K562 (cell line): ENCODE results near the gene ITGBL1. TPM values are rescaled to one million over a fixed set of nuclear protein-coding genes. Genes with fewer than 3 reads are reported as not detected.
A peak's percentile ranks its signal among the peaks of the same experiment; 100 is the strongest.

Experiments
- ATAC-seq: fragments of 200-7000 bp; cut with Tn5 transposase; 3 replicates; pipeline ENCODE4 v1.9.1; 2020; ENCODE audit warnings: moderate library complexity
- BruUV-seq: library from RNA; stranded (reverse); fragments of 400-500 nt; replicated peaks from 2 replicates; lab custom pipeline; 2021; lab: Mats Ljungman, UMichigan
- CTCF ChIA-PET: fragments of 300-600 bp; formaldehyde crosslinking; extraction: SDS; loops from one replicate; lab custom pipeline; 2021; ENCODE audit warnings: low intra/inter-chr PET ratio; lab: Yijun Ruan, JAX
- POLR2A ChIA-PET: fragments of 300-600, 350-650 bp; sonication (Branson Sonifier 250); formaldehyde crosslinking; extraction: SDS; loops from one replicate; lab custom pipeline; 2021; ENCODE audit warnings: antibody characterized with exemption, inconsistent platforms; lab: Yijun Ruan, JAX
- DNase-seq, 4 experiments: peaks; one replicate each; pipeline versions ENCODE4 v3.0.0 to v3.0.0-alpha.2; 2011 to 2018; ENCODE audit warnings: low spot score in 3 of 4, mixed read lengths in 3 of 4; ENCODE audit errors: extremely low read depth in 1 of 4
- FAIRE-seq: peaks from 2 replicates; lab custom pipeline; 2011; peaks lifted over from hg19 to GRCh38; lab: Jason Lieb, UNC
- H2AFZ ChIP-seq: 2 replicates; pipeline ENCODE4 v1.6.0; 2011; ENCODE audit warnings: low read depth, low read length, control low read depth, inconsistent platforms
- H3K27ac ChIP-seq: fragments of 200-600 bp; 3 replicates; pipeline ENCODE4 v1.8.0; 2011; ENCODE audit warnings: low read depth, mild to moderate bottlenecking, control low read depth, inconsistent platforms, low read length, moderate library complexity, mixed read lengths; ENCODE audit errors: extremely low read depth
- H3K27me3 ChIP-seq, 2 experiments: fragments of 300-600 bp in 1 of 2; 2 replicates in 1 of 2; 3 replicates in 1 of 2; pipeline versions ENCODE4 v1.6.0 to v1.8.0; 2011; ENCODE audit warnings: inconsistent platforms in 2 of 2, low read length in 2 of 2, mild to moderate bottlenecking in 1 of 2, mixed read lengths in 1 of 2, moderate library complexity in 1 of 2; ENCODE audit not compliant: control insufficient read depth in 2 of 2, insufficient read depth in 2 of 2
- H3K36me3 ChIP-seq: fragments of 300-600 bp; 3 replicates; pipeline ENCODE4 v1.8.0; 2011; ENCODE audit warnings: mild to moderate bottlenecking, low read length, inconsistent platforms; ENCODE audit not compliant: control insufficient read depth, insufficient read depth
- H3K4me1 ChIP-seq, 2 experiments: fragments of 200-600 bp in 1 of 2; replicated peaks in 1 of 2; 2 replicates in 1 of 2; 3 replicates in 1 of 2; pipeline versions ENCODE4 v1.5.1 to v1.8.0; 2011; ENCODE audit warnings: inconsistent platforms in 2 of 2, low read length in 2 of 2, mild to moderate bottlenecking in 1 of 2, mixed read lengths in 1 of 2, moderate library complexity in 1 of 2; ENCODE audit not compliant: control insufficient read depth in 2 of 2, insufficient read depth in 2 of 2
- H3K4me2 ChIP-seq: 2 replicates; pipeline ENCODE4 v1.6.1; 2011; ENCODE audit warnings: low read length, control low read depth, inconsistent platforms, mixed read lengths; ENCODE audit not compliant: insufficient read depth
- H3K4me3 ChIP-seq: fragments of 200-600 bp; sonication (generic), shearing (Covaris generic); 2 replicates; pipeline ENCODE4 v1.5.1; 2016; ENCODE audit warnings: control low read depth, inconsistent platforms
- H3K79me2 ChIP-seq: fragments of 200-600 bp; 3 replicates; pipeline ENCODE4 v1.8.0; 2011; ENCODE audit warnings: low read length, inconsistent platforms; ENCODE audit not compliant: control insufficient read depth, insufficient read depth
- H3K9ac ChIP-seq, 2 experiments: 2 replicates each; pipeline versions ENCODE4 v1.6.0 to v1.6.1; 2011; ENCODE audit warnings: low read depth in 2 of 2, low read length in 2 of 2, control low read depth in 1 of 2, inconsistent platforms in 1 of 2, mild to moderate bottlenecking in 1 of 2, mixed read lengths in 1 of 2; ENCODE audit not compliant: insufficient read depth in 1 of 2
- H3K9me1 ChIP-seq: one replicate; pipeline ENCODE4 v1.6.0; 2011; ENCODE audit warnings: inconsistent platforms, mild to moderate bottlenecking, low read length, moderate library complexity; ENCODE audit not compliant: control insufficient read depth, insufficient read depth
- H3K9me3 ChIP-seq: replicated peaks from 2 replicates; pipeline ENCODE4 v1.5.1; 2011; ENCODE audit warnings: low read depth, low read length, inconsistent platforms; ENCODE audit not compliant: control insufficient read depth, insufficient read depth
- H4K20me1 ChIP-seq: replicated peaks from 2 replicates; pipeline ENCODE4 v1.6.1; 2011; ENCODE audit warnings: low read length, inconsistent platforms, mixed read lengths; ENCODE audit not compliant: control insufficient read depth, insufficient read depth
- HOXB6 ChIP-seq: fragments of 250-450 bp; sonication (Bioruptor Pico); IDR thresholded peaks from 2 replicates; pipeline ENCODE4 v1.5.1; 2022; ENCODE audit warnings: mild to moderate bottlenecking, borderline replicate concordance
- PCBP2 ChIP-seq: fragments of 200-400 bp; formaldehyde crosslinking; IDR thresholded peaks from 2 replicates; pipeline ENCODE4 v1.6.1; 2018; ENCODE audit warnings: low read length, low read depth, mild to moderate bottlenecking, moderate library complexity; ENCODE audit not compliant: poor library complexity, severe bottlenecking
- PREB ChIP-seq: sonication (generic); formaldehyde crosslinking; IDR thresholded peaks from 2 replicates; pipeline ENCODE4 v1.8.1; 2023; ENCODE audit warnings: mild to moderate bottlenecking, missing genetic modification reagents
- RFX5 ChIP-seq: IDR thresholded peaks from 2 replicates; pipeline ENCODE4 v1.6.1; 2011; ENCODE audit warnings: low read depth, mild to moderate bottlenecking, improper control_type of control experiment, low read length
- STAT5A ChIP-seq: IDR thresholded peaks from 2 replicates; pipeline ENCODE4 v1.6.1; 2012; ENCODE audit warnings: low read length, inconsistent platforms, borderline replicate concordance
- STAT5B ChIP-seq: fragments of 250-450 bp; sonication (Bioruptor Pico); IDR thresholded peaks from 2 replicates; pipeline ENCODE4 v1.8.0; 2021; ENCODE audit warnings: mild to moderate bottlenecking, inconsistent platforms
- TCF3 ChIP-seq: sonication (generic); formaldehyde crosslinking; IDR thresholded peaks from 2 replicates; pipeline ENCODE4 v1.4.0; 2020; ENCODE audit warnings: mild to moderate bottlenecking, missing genetic modification reagents
- TCFL5 ChIP-seq: fragments of 250-450 bp; sonication (Bioruptor Pico); conservative IDR thresholded peaks from 2 replicates; pipeline ENCODE4 v1.6.1; 2021; ENCODE audit warnings: mild to moderate bottlenecking, moderate library complexity, matching md5 sums
- ZNF512 ChIP-seq: IDR thresholded peaks from 2 replicates; pipeline ENCODE4 v1.6.1; 2016; ENCODE audit warnings: missing genetic modification characterization, missing compliant biosample characterization
- ZNF551 ChIP-seq: fragments of 250-450 bp; sonication (Bioruptor Pico); IDR thresholded peaks from 2 replicates; pipeline ENCODE4 v1.5.0; 2021; ENCODE audit warnings: mild to moderate bottlenecking, moderate library complexity
- WGBS: fragments of 100-300 bp; shearing (Covaris generic); methylation state at CpG from one replicate; pipeline ENCODE4 v1.1.6; 2016; ENCODE audit warnings: low coverage, mixed read lengths; ENCODE audit not compliant: insufficient coverage; ENCODE audit errors: missing lambda C conversion rate; 5-methylcytosine and 5-hydroxymethylcytosine counted together
- in situ Hi-C: fragments of 300-500 bp; cut with MboI; formaldehyde crosslinking; loops from 4 replicates; pipeline ENCODE4 v1.15.0; 2018; ENCODE audit warnings: inconsistent platforms, mixed read lengths
- intact Hi-C: fragments of 100-400 bp; cut with micrococcal nuclease; formaldehyde crosslinking; loops from 2 replicates; pipeline ENCODE4 v1.14.2; 2022
- polyA plus RNA-seq, 8 experiments: library from polyadenylated mRNA; depleted of rRNA in 4 of 8; stranded (reverse) in 5 of 8; unstranded in 3 of 8; fragments of >200 nt; fragmentation: Nextera tagmentation in 2 of 8; fragmentation: Illumina TruSeq in 1 of 8; extraction: Ambion mirVana in 2 of 8; extraction: Trizol in 1 of 8; gene quantifications; 2 replicates each; pipeline versions ENCODE4 v1.2.1 to v1.2.3, GENCODE V29; 2011 to 2014; ENCODE audit warnings: inconsistent platforms in 1 of 8, missing spikeins in 1 of 8
- total RNA-seq, 7 experiments: library from RNA; depleted of rRNA in 6 of 7; stranded (reverse); fragments of >200 nt in 6 of 7; fragmentation: Illumina TruSeq in 2 of 7; extraction: Trizol in 2 of 7; gene quantifications; 2 replicates each; pipeline versions ENCODE4 v1.2.1 to v1.2.3, GENCODE V29; 2011 to 2021; ENCODE audit warnings: low replicate concordance in 1 of 7

The ITGBL1 gene
- total and polyA plus RNA-seq, 9 of the 15 experiments (the other 6 are each of a cell fraction or from before 2014, with no cell fraction given): 0.04 to 0.73 (median 0.32) TPM; not detected in 1

- no TSS peak for BruUV-seq
- Histone ChIP-seq H3K9me1 (no peaks in the 10 kb centered on the region), H3K4me2 (no peak overlapping the region), H2AFZ (no peak overlapping the region), H3K4me1 (no peaks in the 10 kb centered on the region), H3K27me3 (no peaks in the 10 kb centered on the region), H3K79me2 (no peaks in the 10 kb centered on the region), H3K4me3 (no peak overlapping the region), H3K36me3 (no peaks in the 10 kb centered on the region), H3K27ac (no peak overlapping the region), H4K20me1 (no peaks in the 10 kb centered on the region), H3K9me3 (no peaks in the 10 kb centered on the region), H3K9ac (no peak overlapping the region)
- ChIA-PET POLR2A (no interaction called here), CTCF (no interaction called here)
- intact Hi-C loops: no loop called here
- TF ChIP-seq STAT5B (no peak), HOXB6 (no peak), RFX5 (no peak), STAT5A (no peak), TCFL5 (CRISPR knock-in tag) (no peak), TCF3 (CRISPR knock-in tag) (peak; percentile 36; the same call in 1 of the 2 replicates)
- no peak for ATAC-seq
- in situ Hi-C loops: no loop called here
- FAIRE-seq: no peak
- DNase-seq: peak in 1 of 4 experiments; percentile 8
- 3% methylated on average over 7 of the region's 7 CpGs for WGBS
These were observed 160.3 kb downstream of the ITGBL1 start for GRCh38 chr13:101612735-101613134.

- H3K27ac ChIP-seq: no peak overlapping the region
- no peak overlapping the region for H3K4me2 ChIP-seq
- CTCF ChIA-PET: no interaction called here
- H2AFZ ChIP-seq: no peak overlapping the region
- no peaks in the 10 kb centered on the region for H3K9me3 ChIP-seq
- in situ Hi-C loops: no loop called here
- ATAC-seq: no peak
- POLR2A ChIA-PET: no interaction called here
- FAIRE-seq: no peak
- H3K27me3 ChIP-seq: no peaks in the 10 kb centered on the region
- BruUV-seq: no TSS peak
- no peaks in the 10 kb centered on the region for H3K36me3 ChIP-seq
- H3K9ac ChIP-seq: no peak overlapping the region
- no peaks in the 10 kb centered on the region for H4K20me1 ChIP-seq
- WGBS: 0% methylated on average over 4 of the region's 8 CpGs
- H3K79me2 ChIP-seq: no peaks in the 10 kb centered on the region
- DNase-seq: peak in 1 of 4 experiments; percentile 0
- H3K4me3 ChIP-seq: no peak overlapping the region
- TF ChIP-seq PREB (CRISPR knock-in tag) (no peak), PCBP2 (no peak), ZNF512 (no peak), ZNF551 (CRISPR knock-in tag) (no peak)
- intact Hi-C loops: no loop called here
- no peaks in the 10 kb centered on the region for H3K4me1 ChIP-seq
- no peaks in the 10 kb centered on the region for H3K9me1 ChIP-seq
These were observed 162.0 kb downstream of the ITGBL1 start for GRCh38 chr13:101614491-101614890.
